ENCODE data around the gene PNPLA5. TPM values are rescaled to one million over a fixed set of nuclear protein-coding genes. Genes with fewer than 3 reads are reported as not detected.

Gene PNPLA5
- total and polyA plus RNA-seq, 2 of the 13 experiments (the other 11 are each of a cell fraction or from before 2014, with no cell fraction given) = not detected

DNA sequence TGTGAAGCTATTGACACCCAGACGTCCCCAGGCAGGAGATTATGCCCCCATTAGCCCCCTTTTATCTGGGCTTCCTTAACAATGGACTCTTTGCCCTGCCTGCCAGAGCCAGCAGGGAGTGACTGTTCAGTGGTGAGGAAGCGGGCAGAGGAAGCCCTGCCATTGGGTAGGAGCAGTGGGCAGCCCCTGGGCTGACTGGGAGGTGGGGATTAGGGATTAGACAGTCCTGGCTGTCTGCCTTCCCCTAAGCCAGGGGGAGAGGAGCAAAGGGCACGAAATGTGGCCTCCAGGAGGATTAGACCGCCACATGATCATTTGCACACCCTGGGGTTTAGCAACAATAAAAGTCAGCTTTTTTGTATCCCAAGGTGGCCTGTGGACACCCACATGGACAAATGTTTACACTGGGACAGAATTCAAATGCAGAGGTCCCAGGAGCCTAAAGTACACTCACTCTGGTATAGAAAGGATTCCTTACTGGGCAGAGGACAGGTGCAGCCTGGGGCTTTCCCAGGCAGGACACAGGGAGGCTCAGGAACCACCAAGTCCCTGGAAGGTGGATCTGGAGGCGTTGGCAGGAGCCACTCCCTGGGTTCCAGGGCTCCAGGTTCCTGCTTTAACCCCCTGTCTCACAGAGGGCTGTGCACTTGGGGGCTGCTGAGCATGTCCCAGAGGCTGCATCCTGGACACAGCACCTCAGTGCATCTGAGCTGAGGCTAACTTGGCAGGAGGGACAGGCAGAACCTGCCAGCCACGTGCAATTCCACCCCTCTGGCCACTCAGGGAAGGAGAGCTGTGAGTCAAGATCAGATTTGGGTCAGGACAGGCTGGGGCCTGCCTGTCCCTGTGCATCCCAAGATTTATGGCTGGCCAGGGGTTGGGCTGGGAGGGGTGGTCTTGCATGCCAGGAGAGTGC is 33.9 kb upstream of the PNPLA5 start (continued):
- TF ChIP-seq, protein P1, sequence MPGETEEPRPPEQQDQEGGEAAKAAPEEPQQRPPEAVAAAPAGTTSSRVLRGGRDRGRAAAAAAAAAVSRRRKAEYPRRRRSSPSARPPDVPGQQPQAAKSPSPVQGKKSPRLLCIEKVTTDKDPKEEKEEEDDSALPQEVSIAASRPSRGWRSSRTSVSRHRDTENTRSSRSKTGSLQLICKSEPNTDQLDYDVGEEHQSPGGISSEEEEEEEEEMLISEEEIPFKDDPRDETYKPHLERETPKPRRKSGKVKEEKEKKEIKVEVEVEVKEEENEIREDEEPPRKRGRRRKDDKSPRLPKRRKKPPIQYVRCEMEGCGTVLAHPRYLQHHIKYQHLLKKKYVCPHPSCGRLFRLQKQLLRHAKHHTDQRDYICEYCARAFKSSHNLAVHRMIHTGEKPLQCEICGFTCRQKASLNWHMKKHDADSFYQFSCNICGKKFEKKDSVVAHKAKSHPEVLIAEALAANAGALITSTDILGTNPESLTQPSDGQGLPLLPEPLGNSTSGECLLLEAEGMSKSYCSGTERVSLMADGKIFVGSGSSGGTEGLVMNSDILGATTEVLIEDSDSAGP (CRISPR knock-in tag; IDR thresholded peaks at IDR 0.05; ENCODE audit: borderline replicate concordance) = peak; percentile 21; the same call in 1 of the 2 replicates
- TF ChIP-seq HNF4G (IDR thresholded peaks at IDR 0.05; ENCODE audit: borderline replicate concordance, low read depth, low read length) (peak; percentile 86), HNF4G (CRISPR knock-in tag; IDR thresholded peaks at IDR 0.05; ENCODE audit: borderline replicate concordance, low read depth) (peak; percentile 96), ZNF724P (CRISPR knock-in tag; IDR thresholded peaks at IDR 0.05; ENCODE audit: borderline replicate concordance) (no peak), FOXM1 (CRISPR knock-in tag; IDR thresholded peaks at IDR 0.05) (no peak), KAT7 (CRISPR knock-in tag; IDR thresholded peaks at IDR 0.05; ENCODE audit: borderline replicate concordance) (no peak), ZFX (CRISPR knock-in tag; IDR thresholded peaks at IDR 0.05; ENCODE audit: low read depth) (peak; percentile 58), GMEB1 (CRISPR knock-in tag; IDR thresholded peaks at IDR 0.05; ENCODE audit: borderline replicate concordance) (0 out of 2 replicates have a peak, but pooled peaks have one; percentile 15), IRF1 (CRISPR knock-in tag; IDR thresholded peaks at IDR 0.05; ENCODE audit: low read depth) (no peak), NPAS2 (CRISPR knock-in tag; IDR thresholded peaks at IDR 0.05; ENCODE audit: borderline replicate concordance) (no peak), ZBTB43 (CRISPR knock-in tag; conservative IDR thresholded peaks at IDR 0.05) (peak; percentile 95)
- TF ChIP-seq, protein P2, sequence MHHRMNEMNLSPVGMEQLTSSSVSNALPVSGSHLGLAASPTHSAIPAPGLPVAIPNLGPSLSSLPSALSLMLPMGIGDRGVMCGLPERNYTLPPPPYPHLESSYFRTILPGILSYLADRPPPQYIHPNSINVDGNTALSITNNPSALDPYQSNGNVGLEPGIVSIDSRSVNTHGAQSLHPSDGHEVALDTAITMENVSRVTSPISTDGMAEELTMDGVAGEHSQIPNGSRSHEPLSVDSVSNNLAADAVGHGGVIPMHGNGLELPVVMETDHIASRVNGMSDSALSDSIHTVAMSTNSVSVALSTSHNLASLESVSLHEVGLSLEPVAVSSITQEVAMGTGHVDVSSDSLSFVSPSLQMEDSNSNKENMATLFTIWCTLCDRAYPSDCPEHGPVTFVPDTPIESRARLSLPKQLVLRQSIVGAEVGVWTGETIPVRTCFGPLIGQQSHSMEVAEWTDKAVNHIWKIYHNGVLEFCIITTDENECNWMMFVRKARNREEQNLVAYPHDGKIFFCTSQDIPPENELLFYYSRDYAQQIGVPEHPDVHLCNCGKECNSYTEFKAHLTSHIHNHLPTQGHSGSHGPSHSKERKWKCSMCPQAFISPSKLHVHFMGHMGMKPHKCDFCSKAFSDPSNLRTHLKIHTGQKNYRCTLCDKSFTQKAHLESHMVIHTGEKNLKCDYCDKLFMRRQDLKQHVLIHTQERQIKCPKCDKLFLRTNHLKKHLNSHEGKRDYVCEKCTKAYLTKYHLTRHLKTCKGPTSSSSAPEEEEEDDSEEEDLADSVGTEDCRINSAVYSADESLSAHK (CRISPR knock-in tag; IDR thresholded peaks at IDR 0.05; ENCODE audit: borderline replicate concordance) = no peak
- TF ChIP-seq, protein P3, sequence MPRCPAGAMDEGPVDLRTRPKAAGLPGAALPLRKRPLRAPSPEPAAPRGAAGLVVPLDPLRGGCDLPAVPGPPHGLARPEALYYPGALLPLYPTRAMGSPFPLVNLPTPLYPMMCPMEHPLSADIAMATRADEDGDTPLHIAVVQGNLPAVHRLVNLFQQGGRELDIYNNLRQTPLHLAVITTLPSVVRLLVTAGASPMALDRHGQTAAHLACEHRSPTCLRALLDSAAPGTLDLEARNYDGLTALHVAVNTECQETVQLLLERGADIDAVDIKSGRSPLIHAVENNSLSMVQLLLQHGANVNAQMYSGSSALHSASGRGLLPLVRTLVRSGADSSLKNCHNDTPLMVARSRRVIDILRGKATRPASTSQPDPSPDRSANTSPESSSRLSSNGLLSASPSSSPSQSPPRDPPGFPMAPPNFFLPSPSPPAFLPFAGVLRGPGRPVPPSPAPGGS (CRISPR knock-in tag; IDR thresholded peaks at IDR 0.05) = peak; percentile 30; the same call in 1 of the 2 replicates

Data from HepG2 (cell line).